Subcutaneous abdominal adipose tissue (tissue), 5 donors: Measurements from ENCODE around the gene HERPUD1.

Source experiments
- H3K27ac ChIP-seq: one replicate; pipeline ENCODE4 v1.7.0; 2013; ENCODE audit warnings: low read depth, mild to moderate bottlenecking, inconsistent platforms, low read length, moderate library complexity
- H3K27me3 ChIP-seq, 5 donors: one replicate each; pipeline ENCODE4 v1.7.0; 2013; ENCODE audit warnings: low read length in 5 of 5, inconsistent platforms in 1 of 5; ENCODE audit not compliant: control insufficient read depth in 5 of 5, insufficient read depth in 4 of 5
- H3K36me3 ChIP-seq, 5 donors: one replicate each; pipeline ENCODE4 v1.7.0; 2013; ENCODE audit warnings: low read length in 5 of 5; ENCODE audit not compliant: control insufficient read depth in 5 of 5, insufficient read depth in 5 of 5
- H3K4me1 ChIP-seq, 5 donors: one replicate each; pipeline ENCODE4 v1.7.0; 2013; ENCODE audit warnings: low read length in 5 of 5, mild to moderate bottlenecking in 3 of 5, moderate library complexity in 1 of 5; ENCODE audit not compliant: control insufficient read depth in 5 of 5, insufficient read depth in 5 of 5
- H3K4me3 ChIP-seq, 5 donors: one replicate each; pipeline ENCODE4 v1.7.0; 2013; ENCODE audit warnings: low read length in 5 of 5, low read depth in 1 of 5
- H3K9ac ChIP-seq, 5 donors: one replicate each; pipeline ENCODE4 v1.7.0; 2013; ENCODE audit warnings: low read length in 5 of 5, mild to moderate bottlenecking in 4 of 5, moderate library complexity in 3 of 5
- H3K9me3 ChIP-seq, 5 donors: one replicate each; pipeline ENCODE4 v1.7.0; 2013; ENCODE audit warnings: low read length in 5 of 5; ENCODE audit not compliant: control insufficient read depth in 5 of 5
- donor health status: healthy.
- donor health status: healthy.
- donor health status: healthy.
- donor health status: healthy.
- donor health status: healthy.

Gene HERPUD1

DNA sequence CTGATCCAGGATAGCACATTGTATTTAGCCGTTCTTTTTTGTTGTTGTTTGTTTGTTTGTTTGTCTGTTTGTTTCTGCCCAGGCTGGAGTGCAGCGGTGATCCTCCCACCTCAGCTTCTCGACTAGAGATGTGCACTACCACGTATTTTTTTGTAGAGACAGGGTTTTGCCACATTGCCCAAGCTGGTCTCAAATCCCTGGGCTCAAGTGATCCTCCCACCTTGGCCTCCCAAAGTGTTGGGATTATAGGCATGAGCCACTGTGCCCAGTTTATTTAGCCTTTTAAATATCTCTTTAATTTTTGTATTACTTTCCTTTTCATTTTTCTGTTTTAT is 48.2 kb downstream of the HERPUD1 start:
- no peaks in the 10 kb centered on the region for H3K9me3 ChIP-seq
- H3K9ac ChIP-seq, result no peak overlapping the region
- H3K4me3 ChIP-seq, result no peak overlapping the region
- H3K4me1 ChIP-seq, result peaks cover 0 to 17% (median 3%) of the 10 kb centered on the region in 5 donors
- H3K27me3 ChIP-seq, result no peaks in the 10 kb centered on the region
- H3K36me3 ChIP-seq, result peaks cover 0 to 8% (median 4%) of the 10 kb centered on the region in 5 donors
- no peak overlapping the region for H3K27ac ChIP-seq

DNA sequence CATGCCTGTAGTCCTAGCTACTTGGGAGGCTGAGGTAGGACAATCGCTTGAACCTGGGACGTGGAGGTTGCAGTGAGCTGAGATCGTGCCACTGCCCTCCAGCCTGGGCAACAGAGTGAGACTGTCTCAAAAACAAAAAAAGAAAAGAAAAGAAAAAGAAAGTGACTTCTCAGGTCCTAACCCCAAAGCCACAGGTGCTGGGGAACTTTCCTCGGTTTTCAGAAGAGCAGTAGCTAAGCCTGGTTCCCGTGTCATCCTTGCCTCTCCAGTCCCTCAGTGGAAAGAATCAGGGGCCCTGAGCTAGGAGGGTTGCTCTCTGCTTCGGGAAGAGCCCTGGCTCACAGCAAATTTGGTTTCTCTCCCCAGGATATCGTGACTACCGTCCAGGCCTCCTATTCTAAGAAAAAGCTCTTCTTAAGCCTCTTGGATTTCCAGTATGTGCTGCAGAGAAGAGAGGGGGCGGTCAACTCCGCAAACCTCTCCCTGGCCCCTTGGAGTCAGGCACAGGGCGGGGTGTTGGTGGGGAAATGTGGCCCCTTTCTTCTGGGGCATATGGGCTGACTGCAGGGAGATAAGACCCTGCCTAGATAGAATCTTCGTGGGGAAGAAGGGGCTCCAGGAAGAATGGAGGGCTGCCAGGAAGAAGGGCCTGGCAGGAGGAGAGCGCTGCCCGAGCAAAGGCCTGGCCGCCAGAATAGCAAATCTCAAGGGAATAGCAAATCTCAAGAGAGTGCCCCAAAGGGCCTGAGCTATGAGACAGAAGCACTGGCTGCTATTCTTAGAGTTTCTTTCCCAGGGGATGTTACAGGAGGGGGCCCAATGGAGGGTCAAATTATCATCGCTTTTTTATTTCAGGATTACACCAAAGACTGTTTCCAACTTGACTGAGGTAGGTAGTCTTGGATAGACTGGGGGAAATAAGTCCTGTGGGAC is 49.1 kb downstream of the HERPUD1 start:
- H3K27me3 ChIP-seq, result no peaks in the 10 kb centered on the region
- peaks cover 0 to 8% (median 4%) of the 10 kb centered on the region in 5 donors for H3K36me3 ChIP-seq
- no peak overlapping the region for H3K27ac ChIP-seq
- H3K4me3 ChIP-seq, result no peak overlapping the region
- no peaks in the 10 kb centered on the region for H3K9me3 ChIP-seq
- peaks cover 2 to 26% (median 12%) of the 10 kb centered on the region in 5 donors for H3K4me1 ChIP-seq
- no peak overlapping the region for H3K9ac ChIP-seq

DNA sequence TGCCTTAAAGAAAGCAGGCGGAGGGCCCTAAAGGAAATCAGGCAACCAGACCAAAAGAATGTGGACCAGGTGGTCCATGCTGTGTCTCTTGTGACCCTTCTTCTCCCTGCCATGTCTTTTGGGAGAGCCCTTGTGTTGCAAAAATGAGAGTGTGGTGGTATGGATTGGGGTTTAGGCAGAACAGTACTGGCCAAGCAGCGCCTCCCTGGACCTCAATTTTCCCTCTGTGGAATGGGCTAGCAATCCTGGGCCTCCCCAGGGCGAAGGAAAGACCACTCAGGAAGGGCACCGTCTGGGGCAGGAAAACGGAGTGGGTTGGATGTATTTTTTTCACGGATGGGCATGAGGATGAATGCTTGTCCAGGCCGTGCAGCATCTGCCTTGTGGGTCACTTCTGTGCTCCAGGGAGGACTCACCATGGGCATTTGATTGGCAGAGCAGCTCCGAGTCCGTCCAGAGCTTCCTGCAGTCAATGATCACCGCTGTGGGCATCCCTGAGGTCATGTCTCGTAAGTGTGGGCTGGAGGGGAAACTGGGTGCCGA is 49.9 kb downstream of the HERPUD1 start:
- Histone ChIP-seq H3K9me3 (no peaks in the 10 kb centered on the region), H3K4me1 (peaks cover 2 to 33% (median 19%) of the 10 kb centered on the region in 5 donors), H3K27me3 (no peaks in the 10 kb centered on the region), H3K4me3 (no peak overlapping the region), H3K27ac (no peak overlapping the region), H3K9ac (no peak overlapping the region), H3K36me3 (peaks cover 0 to 8% (median 4%) of the 10 kb centered on the region in 5 donors)

DNA sequence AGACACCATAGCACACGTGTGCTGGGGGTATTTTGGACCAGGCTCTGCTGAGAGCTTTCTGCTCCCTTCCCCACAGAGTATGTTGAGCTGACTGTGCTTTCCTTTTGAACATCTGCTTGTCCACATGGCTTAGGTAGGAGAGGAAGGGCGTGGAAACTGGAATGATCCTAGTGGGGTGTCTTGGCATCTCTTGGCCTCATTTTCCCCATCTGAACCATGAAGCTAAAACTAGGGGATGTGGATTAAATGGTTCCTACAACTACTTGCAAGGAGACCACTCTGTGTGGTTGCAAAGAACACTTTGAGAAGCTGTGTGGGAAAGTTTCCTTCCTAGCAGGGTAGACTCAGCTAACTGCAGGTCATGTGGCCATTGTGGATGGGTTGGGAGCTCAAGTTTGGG is 50.8 kb downstream of the HERPUD1 start:
- Histone ChIP-seq H3K27me3 (no peaks in the 10 kb centered on the region), H3K36me3 (peaks cover 0 to 8% (median 4%) of the 10 kb centered on the region in 5 donors), H3K4me1 (peaks cover 2 to 34% (median 19%) of the 10 kb centered on the region in 5 donors), H3K9ac (no peak overlapping the region), H3K4me3 (no peak overlapping the region), H3K27ac (no peak overlapping the region), H3K9me3 (no peaks in the 10 kb centered on the region)

DNA sequence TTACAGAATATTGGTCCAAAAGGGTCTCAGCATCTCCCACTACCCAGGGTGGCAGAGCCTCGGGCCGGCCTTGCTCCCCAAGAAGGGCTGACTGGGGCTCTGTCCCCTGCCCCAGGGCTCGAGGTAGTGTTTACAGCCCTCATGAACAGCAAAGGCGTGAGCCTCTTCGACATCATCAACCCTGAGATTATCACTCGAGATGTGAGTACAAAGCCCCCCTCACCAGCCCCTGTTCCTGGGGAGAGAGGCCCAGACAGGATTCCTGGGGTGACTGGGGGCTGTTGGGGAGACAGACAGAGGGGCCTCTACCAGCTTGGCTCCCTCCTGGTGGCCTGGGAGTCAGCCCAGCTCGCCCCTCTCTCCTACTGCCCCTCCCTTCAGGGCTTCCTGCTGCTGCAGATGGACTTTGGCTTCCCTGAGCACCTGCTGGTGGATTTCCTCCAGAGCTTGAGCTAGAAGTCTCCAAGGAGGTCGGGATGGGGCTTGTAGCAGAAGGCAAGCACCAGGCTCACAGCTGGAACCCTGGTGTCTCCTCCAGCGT is 51.3 kb downstream of the HERPUD1 start:
- Histone ChIP-seq H3K4me3 (no peak overlapping the region), H3K9me3 (no peaks in the 10 kb centered on the region), H3K9ac (no peak overlapping the region), H3K4me1 (peaks cover 3 to 40% (median 22%) of the 10 kb centered on the region in 5 donors), H3K27ac (no peak overlapping the region), H3K36me3 (peaks cover 0 to 8% (median 4%) of the 10 kb centered on the region in 5 donors), H3K27me3 (no peaks in the 10 kb centered on the region)

DNA sequence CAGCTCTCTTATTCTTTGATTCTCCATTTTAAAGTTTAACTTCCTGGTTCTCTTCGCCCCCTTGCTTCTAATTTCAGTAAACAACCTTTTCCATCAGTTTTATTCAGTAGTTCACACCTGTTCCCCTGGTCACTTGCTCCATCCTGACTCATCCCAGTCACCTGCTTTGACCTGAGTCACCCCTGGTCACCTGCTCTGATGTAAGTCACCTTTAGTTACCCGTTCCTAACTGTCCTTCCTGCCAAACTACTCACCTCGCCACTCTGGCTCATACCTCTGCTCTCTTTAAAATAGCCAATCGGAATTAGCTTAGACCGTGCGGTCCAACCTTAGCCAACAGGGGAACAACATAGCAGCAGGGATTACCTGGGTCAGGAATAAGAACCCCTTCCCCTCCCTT is 52.7 kb downstream of the HERPUD1 start:
- Histone ChIP-seq H3K4me1 (peaks cover 6 to 51% (median 32%) of the 10 kb centered on the region in 5 donors), H3K4me3 (no peak overlapping the region), H3K27me3 (no peaks in the 10 kb centered on the region), H3K9me3 (no peaks in the 10 kb centered on the region), H3K9ac (no peak overlapping the region), H3K27ac (peak overlapping the region; percentile 75), H3K36me3 (peaks cover 0 to 8% (median 4%) of the 10 kb centered on the region in 5 donors)

DNA sequence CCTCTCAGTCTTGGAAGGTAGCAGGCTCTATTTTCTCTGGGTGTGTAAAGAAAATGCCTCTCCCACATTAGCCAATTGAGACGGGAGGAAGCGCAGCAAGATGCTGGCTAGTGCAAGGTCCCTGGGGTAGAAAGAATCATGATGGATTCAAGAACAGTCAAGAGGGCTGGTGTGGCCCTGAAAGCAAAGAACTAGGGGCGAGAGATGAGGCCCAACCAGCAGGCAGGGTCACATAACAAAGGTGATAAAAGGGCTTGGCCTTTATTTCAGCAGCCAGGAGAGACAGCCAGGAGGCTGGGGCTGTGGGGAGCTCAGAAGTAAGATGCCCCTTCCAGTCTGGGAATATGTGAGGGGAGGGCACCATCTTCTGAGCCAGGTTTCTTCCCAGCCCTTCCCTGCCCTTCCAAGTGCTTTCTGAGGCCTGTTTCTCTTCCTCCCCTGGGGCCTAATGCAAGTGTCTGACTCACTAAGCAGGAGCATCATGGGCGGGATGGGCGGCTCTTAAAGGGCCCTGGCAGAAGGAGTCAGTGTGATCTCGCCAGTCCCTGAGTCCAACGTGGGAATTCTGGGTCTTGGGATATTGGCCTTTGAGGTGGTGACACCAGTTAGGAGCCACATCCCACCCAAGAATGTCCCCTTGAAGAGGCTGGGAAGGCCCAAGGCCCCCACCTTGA is 53.5 kb downstream of the HERPUD1 start:
- peaks cover 0 to 8% (median 4%) of the 10 kb centered on the region in 5 donors for H3K36me3 ChIP-seq
- peak overlapping the region in 1 of 5 donors; percentile 13 for H3K4me3 ChIP-seq
- no peaks in the 10 kb centered on the region for H3K9me3 ChIP-seq
- peaks cover 6 to 59% (median 38%) of the 10 kb centered on the region in 5 donors for H3K4me1 ChIP-seq
- H3K27me3 ChIP-seq, result no peaks in the 10 kb centered on the region
- peak overlapping the region; percentile 75 for H3K27ac ChIP-seq
- H3K9ac ChIP-seq, result peak overlapping the region in 1 of 5 donors; percentile 35

DNA sequence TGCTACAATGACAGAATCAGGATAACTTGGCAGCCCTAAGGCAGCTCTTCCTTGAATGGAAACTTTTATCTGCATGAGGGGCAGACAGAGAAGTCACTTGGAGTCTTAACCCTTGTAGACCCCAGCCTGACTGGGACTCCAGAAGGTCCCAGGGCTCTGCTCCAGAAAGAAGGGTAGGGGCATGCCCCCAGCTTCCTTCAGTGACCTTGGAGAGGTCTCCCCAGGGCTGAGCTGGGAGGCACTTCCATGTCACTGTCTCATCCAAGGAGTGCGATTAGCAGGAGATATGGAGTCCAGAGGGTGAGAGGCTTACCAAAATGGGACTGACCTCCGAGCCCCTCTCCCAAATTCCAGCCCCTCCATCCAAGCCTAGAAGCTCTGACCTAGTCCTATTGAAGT is 54.0 kb downstream of the HERPUD1 start:
- Histone ChIP-seq H3K4me1 (peaks cover 6 to 65% (median 44%) of the 10 kb centered on the region in 5 donors), H3K36me3 (peaks cover 0 to 8% (median 4%) of the 10 kb centered on the region in 5 donors), H3K9ac (no peak overlapping the region), H3K9me3 (no peaks in the 10 kb centered on the region), H3K27ac (peak overlapping the region; percentile 75), H3K4me3 (no peak overlapping the region), H3K27me3 (no peaks in the 10 kb centered on the region)

DNA sequence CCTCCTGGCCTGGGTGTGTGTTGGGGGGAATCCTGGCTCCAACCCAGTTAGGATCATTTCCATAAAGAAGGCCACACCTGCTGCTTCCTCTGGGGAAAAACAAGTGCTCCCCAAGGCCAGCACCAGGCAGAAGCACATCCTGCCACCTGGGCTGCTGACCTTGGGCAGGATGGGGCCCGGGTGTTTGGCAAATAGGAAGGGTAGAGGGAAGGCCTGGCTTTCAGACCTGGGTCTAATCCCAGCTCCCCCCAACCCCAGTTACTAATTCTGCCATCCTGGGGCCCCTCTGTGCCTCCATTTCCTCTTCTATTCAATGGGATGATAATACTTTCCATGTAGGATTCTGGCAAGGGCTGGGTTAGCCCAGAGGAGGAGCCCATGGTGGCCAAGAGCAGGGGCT is 54.4 kb downstream of the HERPUD1 start:
- H3K4me1 ChIP-seq, result peaks cover 6 to 67% (median 47%) of the 10 kb centered on the region in 5 donors
- H3K9me3 ChIP-seq, result no peaks in the 10 kb centered on the region
- no peak overlapping the region for H3K4me3 ChIP-seq
- no peak overlapping the region for H3K9ac ChIP-seq
- peaks cover 0 to 8% (median 4%) of the 10 kb centered on the region in 5 donors for H3K36me3 ChIP-seq
- H3K27me3 ChIP-seq, result no peaks in the 10 kb centered on the region
- H3K27ac ChIP-seq, result peak overlapping the region; percentile 75
